HG03039 (cell line): ENCODE results near the gene KIR3DL2.
"Not testable (repeated sequence)": the region's sequence is repeated elsewhere in the genome, so short reads cannot be mapped to it uniquely, and the experiment has no call there.

Experiments
- ATAC-seq: cut with Tn5 transposase; IDR thresholded peaks from one replicate; pipeline ENCODE4 v1.9.1; 2021; ENCODE audit warnings: mild to moderate bottlenecking, moderate library complexity; ENCODE audit not compliant: unreplicated experiment

The KIR3DL2 gene

GRCh38 chr19:54863459-54863858, 13.2 kb downstream of the KIR3DL2 start:
- not testable (repeated sequence) for ATAC-seq

DNA sequence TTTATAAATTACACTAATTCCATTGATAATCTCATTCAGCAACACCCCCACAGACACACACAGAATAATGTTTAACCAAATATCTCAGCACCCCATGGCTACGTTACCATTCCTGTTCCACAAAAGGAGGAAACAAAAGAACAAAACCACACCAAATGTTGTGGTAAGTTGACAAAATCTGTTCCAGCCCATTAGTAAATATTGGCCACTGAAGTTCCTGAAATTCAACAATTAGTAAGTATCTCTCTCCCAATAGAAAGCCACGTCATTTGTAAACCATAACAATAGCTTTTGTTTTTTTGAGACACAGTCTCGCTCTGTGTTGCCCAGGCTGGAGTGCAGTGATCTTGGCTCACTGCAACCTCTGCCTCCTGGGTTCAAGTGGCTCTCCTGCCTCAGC, 21.5 kb downstream of the KIR3DL2 start:
- no peak for ATAC-seq

- no peak for ATAC-seq
Measured at GRCh38 chr19:54873990-54874389, 23.7 kb downstream of the KIR3DL2 start, which contains the start of gene FCAR. Gene FCAR (plus strand): TSS chr19:54874235. CDS start chr19:54874290, 55 bp downstream.

DNA sequence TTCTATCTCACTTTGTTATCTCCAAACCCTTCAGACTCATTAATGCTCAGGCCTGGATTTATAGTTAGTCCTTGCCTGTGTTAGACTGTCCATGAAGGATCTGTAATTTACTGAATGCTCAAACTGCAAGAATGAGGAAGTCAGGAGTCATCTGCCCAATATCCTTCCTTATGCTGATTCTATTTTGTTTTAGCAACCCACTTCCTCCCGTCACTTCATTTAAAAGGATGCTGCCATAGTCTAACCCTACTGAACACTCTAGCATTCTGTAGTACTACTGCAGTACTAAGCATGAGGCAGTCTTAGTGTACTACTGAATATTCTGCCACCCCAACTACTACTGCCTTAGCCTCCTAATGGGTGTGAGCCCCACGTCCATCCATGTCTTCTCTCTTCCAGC, 25.3 kb downstream of the KIR3DL2 start:
- no peak for ATAC-seq

DNA sequence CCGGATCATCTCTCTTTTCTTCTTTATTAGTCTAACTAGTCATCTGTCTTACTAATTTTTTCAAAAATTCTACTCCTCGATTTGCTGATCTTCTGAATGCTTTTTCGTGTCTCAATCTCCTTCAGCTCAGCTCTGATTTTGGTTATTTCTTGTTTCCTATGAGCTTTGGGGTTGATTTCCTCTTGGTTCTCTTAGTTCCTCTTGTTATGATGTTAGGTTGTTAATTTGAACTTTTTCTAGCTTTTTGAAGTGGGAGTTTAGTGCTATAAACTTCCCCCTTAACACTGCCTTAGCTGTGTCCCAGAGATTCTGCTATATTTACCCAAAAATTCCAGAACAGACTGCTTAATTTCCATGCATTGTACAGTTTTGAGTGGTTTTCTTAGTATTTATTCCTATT, 27.2 kb downstream of the KIR3DL2 start:
- no peak for ATAC-seq

- ATAC-seq = no peak
Measured at GRCh38 chr19:54881884-54882283, 31.6 kb downstream of the KIR3DL2 start.

GRCh38 chr19:54882758-54883157, 32.5 kb downstream of the KIR3DL2 start:
- no peak for ATAC-seq

- no peak for ATAC-seq
Measured at GRCh38 chr19:54883228-54883627, 33.0 kb downstream of the KIR3DL2 start.

DNA sequence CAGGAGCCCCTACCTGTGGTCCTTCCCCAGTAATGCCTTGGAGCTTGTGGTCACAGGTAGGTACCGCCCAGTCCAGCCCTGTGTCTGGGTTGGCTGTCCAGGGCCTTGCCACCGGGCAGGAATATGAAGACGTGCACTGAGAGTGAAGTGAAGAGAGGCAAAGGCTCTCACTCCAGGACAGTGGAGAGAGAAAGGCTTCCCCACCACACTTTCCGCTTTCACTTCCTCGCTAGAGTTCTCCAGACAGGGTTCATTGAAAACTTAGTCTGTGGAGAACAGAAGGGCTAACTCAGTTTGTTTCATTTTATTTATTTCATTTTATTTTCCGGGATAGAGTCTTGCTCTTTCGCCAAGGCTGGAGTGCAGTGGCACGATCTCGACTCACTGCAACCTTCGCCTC, 38.0 kb downstream of the KIR3DL2 start:
- ATAC-seq = no peak

GRCh38 chr19:54889566-54889965, 39.3 kb downstream of the KIR3DL2 start:
- ATAC-seq = no peak

GRCh38 chr19:54893406-54893805, 43.2 kb downstream of the KIR3DL2 start:
- ATAC-seq = no peak

GRCh38 chr19:54894106-54894505, 43.9 kb downstream of the KIR3DL2 start:
- ATAC-seq = not testable (repeated sequence)

GRCh38 chr19:54896036-54896435, 45.8 kb downstream of the KIR3DL2 start:
- ATAC-seq = no peak

GRCh38 chr19:54898685-54899084, 48.4 kb downstream of the KIR3DL2 start:
- ATAC-seq = not testable (repeated sequence)

DNA sequence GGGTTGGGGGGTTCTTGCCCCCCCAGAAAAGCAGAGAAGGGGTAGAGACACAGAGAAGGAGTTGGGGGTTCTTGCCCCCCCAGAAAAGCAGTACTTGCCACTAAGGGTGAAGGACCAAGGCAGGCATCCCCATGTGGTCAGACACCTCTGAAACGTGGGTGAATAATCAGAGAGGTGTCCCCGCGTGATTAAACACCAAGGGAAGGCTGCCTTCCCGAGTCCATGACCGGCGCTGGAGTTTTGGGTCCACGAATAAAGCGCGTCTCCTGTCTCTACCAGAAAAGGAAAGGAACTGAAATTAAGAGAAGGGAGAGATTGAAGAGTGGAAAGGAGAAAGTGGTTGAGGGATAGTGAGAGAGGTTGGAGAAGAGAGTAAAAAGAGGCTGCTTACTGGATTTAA, 49.4 kb downstream of the KIR3DL2 start:
- ATAC-seq = not testable (repeated sequence)

GRCh38 chr19:54901153-54901552, 50.9 kb downstream of the KIR3DL2 start:
- ATAC-seq = not testable (repeated sequence)

DNA sequence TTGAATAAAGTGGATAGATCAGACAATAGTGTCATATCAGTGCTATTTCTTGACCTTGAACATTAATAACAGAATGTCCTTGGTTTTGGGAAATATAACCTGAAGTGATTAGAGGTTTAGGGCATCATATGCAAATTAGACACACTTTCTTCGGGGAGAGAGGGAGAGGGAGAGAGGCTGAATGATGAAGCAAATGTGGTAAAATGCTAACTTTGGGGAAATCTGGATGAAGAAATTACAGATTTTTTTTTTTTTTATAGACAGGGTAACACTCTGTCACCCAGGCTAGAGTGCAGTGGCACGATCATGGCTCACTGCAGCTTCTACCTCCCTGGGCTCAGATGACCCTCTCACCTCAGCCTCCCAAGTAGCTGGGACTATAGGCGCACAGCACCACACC, 51.8 kb downstream of the KIR3DL2 start:
- no peak for ATAC-seq

- ATAC-seq = no peak
Measured at GRCh38 chr19:54903303-54903702, 53.1 kb downstream of the KIR3DL2 start.

DNA sequence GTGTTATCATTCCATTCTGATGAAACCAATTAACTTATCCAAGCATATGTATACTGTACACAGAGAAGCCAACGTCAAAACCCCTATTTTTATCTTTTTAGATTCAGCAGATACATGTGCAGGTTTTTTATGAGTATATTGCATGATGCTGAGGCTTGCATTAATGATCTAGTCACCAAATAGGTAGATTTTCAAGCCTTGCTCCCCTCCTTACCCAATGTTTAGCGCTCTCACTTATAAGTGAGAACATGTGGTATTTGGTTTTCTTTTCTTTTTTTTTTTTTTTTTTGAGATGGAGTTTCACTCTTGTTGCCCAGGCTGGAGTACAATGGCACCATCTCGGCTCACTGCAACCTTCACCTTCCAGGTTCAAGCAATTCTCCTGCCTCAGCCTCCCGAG, 54.0 kb downstream of the KIR3DL2 start:
- ATAC-seq = not testable (repeated sequence)

- ATAC-seq = no peak
Measured at GRCh38 chr19:54905421-54905802, 55.2 kb downstream of the KIR3DL2 start.

DNA sequence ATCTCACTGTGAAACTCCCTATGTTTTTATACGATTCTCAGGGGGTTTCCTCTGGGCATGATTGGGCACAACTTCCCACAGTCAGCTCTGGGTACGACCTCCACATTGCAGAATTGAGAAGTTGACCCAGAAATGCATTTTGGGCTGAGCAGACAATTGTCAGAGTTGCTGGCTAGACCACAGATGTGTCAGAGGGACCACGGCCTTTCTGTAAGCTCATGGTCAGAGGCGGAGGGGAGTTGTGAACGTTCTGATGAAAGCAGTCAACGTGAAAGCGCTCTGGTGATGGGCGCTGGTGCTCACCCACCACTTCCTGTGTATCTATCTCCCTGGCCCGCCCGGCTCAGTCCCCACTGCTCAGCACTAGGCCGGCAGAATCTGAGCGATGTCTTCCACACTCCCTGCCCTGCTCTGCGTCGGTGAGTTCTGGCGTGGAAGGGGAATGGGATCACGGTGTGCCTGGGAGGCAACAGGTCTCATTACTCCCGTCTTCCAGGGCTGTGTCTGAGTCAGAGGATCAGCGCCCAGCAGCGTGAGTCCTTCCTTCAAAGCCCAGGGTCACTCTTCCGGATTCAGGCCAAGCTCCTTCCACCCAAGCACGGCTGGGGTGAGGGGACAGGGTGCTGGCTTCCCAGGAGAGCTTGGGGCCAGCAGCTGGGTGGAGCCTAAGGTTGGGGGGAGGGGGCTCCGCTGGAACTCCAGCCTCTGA, 55.7 kb downstream of the KIR3DL2 start, which contains the start of gene NCR1:
TSS of gene NCR1 (plus strand) at position 346 of the 709 bp plus-strand sequence. CDS start at position 386, 40 bp downstream.
- no peak for ATAC-seq

DNA sequence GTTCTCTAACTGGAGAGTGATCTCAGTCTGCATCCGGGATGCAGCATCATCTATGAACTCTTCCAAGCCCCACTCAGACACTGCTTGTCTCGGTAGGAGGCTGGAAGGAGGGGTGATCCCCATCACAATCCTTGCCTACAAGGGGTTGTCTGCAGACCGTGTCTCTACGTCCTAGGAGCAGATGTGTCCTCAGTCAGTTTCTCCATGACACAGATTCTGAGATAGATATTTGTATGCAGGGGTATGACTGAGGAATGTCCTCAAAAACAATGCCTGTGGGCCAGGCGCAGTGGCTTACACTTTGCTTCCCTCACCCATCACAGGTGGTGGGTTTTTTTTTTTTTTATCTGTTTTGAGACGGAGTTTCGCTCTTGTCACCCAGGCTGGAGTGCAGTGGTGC, 56.6 kb downstream of the KIR3DL2 start:
- ATAC-seq = no peak

DNA sequence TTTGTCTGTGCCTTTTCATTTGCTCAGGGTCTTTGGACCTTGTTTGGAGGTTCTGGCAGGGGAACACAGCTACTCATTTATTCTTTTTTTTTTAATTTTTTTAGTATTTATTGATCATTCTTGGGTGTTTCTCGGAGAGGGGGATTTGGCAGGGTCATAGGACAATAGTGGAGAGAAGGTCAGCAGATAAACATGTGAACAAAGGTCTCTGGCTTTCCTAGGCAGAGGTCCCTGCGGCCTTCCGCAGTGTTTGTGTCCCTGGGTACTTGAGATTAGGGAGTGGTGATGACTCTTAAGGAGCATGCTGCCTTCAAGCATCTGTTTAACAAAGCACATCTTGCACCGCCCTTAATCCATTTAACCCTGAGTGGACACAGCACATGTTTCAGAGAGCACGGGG, 57.7 kb downstream of the KIR3DL2 start:
- not testable (repeated sequence) for ATAC-seq
